ENCODE data around the gene FREY1. TPM values are rescaled to one million over a fixed set of nuclear protein-coding genes. Genes with fewer than 3 reads are reported as not detected.

The FREY1 gene
- total and polyA plus RNA-seq, 2 donors (not counting 1 experiment from before 2014, with no cell fraction given) = 0.83 TPM; not detected in 1

DNA sequence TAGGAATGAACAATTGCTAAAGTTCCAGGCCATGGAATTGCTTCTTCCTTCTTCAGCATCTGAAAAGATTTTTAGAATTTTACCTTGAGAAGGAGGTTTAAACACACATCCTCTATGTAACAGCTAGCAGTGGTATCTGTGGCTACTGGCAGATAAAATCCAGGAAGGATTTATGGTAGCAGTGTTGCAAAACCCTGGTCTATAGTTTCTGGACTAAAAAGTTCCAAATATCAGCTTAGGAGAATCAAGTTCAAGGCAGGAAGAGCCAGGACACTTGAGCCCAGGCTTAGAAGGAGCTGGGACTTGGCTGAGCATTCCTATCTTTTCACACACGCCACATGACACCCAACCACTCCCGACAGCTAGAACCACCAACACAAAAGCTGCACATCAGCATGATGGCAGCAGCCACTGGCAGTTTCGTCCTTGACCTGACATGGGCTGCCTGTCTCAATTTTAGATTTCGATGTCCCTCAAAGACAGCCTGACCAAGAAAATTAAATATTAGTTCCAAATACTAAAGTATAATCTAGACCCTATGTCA lies 29.5 kb upstream of the FREY1 start:
- Histone ChIP-seq H3K79me2 (ENCODE audit: control insufficient read depth, insufficient read depth, low read length) (no peaks in the 10 kb centered on the region), H3K27me3 (ENCODE audit: control insufficient read depth, insufficient read depth, low read length) (no peaks in the 10 kb centered on the region), H4K20me1 (ENCODE audit: control insufficient read depth, extremely low read depth, insufficient read depth, low read length) (no peaks in the 10 kb centered on the region), H3K4me2 (ENCODE audit: extremely low read depth, insufficient read depth, low read length) (no peak overlapping the region), H3K9me3 (ENCODE audit: control insufficient read depth, insufficient read depth, low read depth, low read length) (no peaks in the 10 kb centered on the region), H2AFZ (ENCODE audit: low read length) (no peak overlapping the region), H3K27ac (ENCODE audit: insufficient read depth, low read length) (no peak overlapping the region), H3K36me3 (ENCODE audit: control insufficient read depth, insufficient read depth, low read length) (peaks cover 2% of the 10 kb centered on the region), H3K9ac (ENCODE audit: insufficient read depth, low read length) (no peak overlapping the region), H3K4me1 (ENCODE audit: control insufficient read depth, extremely low read depth, insufficient read depth, low read length) (no peaks in the 10 kb centered on the region), H3K4me3 (replicated peaks in 1 of 4; ENCODE audit: control extremely low read depth in 1 of 4, insufficient read depth in 1 of 4, low read depth in 3 of 4, low read length in 4 of 4) (no peak overlapping the region)
- no peak for DNase-seq (ENCODE audit: low read depth in 2 of 2)
- TF ChIP-seq, protein P1, sequence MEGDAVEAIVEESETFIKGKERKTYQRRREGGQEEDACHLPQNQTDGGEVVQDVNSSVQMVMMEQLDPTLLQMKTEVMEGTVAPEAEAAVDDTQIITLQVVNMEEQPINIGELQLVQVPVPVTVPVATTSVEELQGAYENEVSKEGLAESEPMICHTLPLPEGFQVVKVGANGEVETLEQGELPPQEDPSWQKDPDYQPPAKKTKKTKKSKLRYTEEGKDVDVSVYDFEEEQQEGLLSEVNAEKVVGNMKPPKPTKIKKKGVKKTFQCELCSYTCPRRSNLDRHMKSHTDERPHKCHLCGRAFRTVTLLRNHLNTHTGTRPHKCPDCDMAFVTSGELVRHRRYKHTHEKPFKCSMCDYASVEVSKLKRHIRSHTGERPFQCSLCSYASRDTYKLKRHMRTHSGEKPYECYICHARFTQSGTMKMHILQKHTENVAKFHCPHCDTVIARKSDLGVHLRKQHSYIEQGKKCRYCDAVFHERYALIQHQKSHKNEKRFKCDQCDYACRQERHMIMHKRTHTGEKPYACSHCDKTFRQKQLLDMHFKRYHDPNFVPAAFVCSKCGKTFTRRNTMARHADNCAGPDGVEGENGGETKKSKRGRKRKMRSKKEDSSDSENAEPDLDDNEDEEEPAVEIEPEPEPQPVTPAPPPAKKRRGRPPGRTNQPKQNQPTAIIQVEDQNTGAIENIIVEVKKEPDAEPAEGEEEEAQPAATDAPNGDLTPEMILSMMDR (conservative IDR thresholded peaks at IDR 0.05 in 1 of 2, IDR thresholded peaks at IDR 0.05 in 1 of 2; ENCODE audit: low read depth in 1 of 2, low read length in 2 of 2) = no peak
- TF ChIP-seq EZH2 (IDR thresholded peaks at IDR 0.05; ENCODE audit: low read length, missing control alignments) = no peak

GRCh38 chr11:45935349-45936064 lies 28.4 kb upstream of the FREY1 start:
- no peaks in the 10 kb centered on the region for H3K4me1 ChIP-seq (ENCODE audit: control insufficient read depth, extremely low read depth, insufficient read depth, low read length)
- no peak overlapping the region for H3K9ac ChIP-seq (ENCODE audit: insufficient read depth, low read length)
- H3K36me3 ChIP-seq (ENCODE audit: control insufficient read depth, insufficient read depth, low read length) = peaks cover 2% of the 10 kb centered on the region
- no peaks in the 10 kb centered on the region for H3K27me3 ChIP-seq (ENCODE audit: control insufficient read depth, insufficient read depth, low read length)
- no peak for TF ChIP-seq EZH2 (IDR thresholded peaks at IDR 0.05; ENCODE audit: low read length, missing control alignments)
- TF ChIP-seq, protein P1 (conservative IDR thresholded peaks at IDR 0.05 in 1 of 2, IDR thresholded peaks at IDR 0.05 in 1 of 2; ENCODE audit: low read depth in 1 of 2, low read length in 2 of 2) = no peak
- no peaks in the 10 kb centered on the region for H4K20me1 ChIP-seq (ENCODE audit: control insufficient read depth, extremely low read depth, insufficient read depth, low read length)
- no peak overlapping the region for H3K4me2 ChIP-seq (ENCODE audit: extremely low read depth, insufficient read depth, low read length)
- DNase-seq (ENCODE audit: low read depth in 2 of 2) = no peak
- H3K4me3 ChIP-seq (replicated peaks in 1 of 4; ENCODE audit: control extremely low read depth in 1 of 4, insufficient read depth in 1 of 4, low read depth in 3 of 4, low read length in 4 of 4) = no peak overlapping the region
- H3K9me3 ChIP-seq (ENCODE audit: control insufficient read depth, insufficient read depth, low read depth, low read length) = no peaks in the 10 kb centered on the region
- H2AFZ ChIP-seq (ENCODE audit: low read length) = no peak overlapping the region
- H3K79me2 ChIP-seq (ENCODE audit: control insufficient read depth, insufficient read depth, low read length) = no peaks in the 10 kb centered on the region
- no peak overlapping the region for H3K27ac ChIP-seq (ENCODE audit: insufficient read depth, low read length)

GRCh38 chr11:45934580-45935318 lies 27.7 kb upstream of the FREY1 start:
- Histone ChIP-seq H3K27ac (ENCODE audit: insufficient read depth, low read length) (no peak overlapping the region), H3K27me3 (ENCODE audit: control insufficient read depth, insufficient read depth, low read length) (no peaks in the 10 kb centered on the region), H2AFZ (ENCODE audit: low read length) (no peak overlapping the region), H4K20me1 (ENCODE audit: control insufficient read depth, extremely low read depth, insufficient read depth, low read length) (no peaks in the 10 kb centered on the region), H3K4me1 (ENCODE audit: control insufficient read depth, extremely low read depth, insufficient read depth, low read length) (no peaks in the 10 kb centered on the region), H3K79me2 (ENCODE audit: control insufficient read depth, insufficient read depth, low read length) (no peaks in the 10 kb centered on the region), H3K9me3 (ENCODE audit: control insufficient read depth, insufficient read depth, low read depth, low read length) (no peaks in the 10 kb centered on the region), H3K4me3 (replicated peaks in 1 of 4; ENCODE audit: control extremely low read depth in 1 of 4, insufficient read depth in 1 of 4, low read depth in 3 of 4, low read length in 4 of 4) (no peak overlapping the region), H3K9ac (ENCODE audit: insufficient read depth, low read length) (no peak overlapping the region), H3K4me2 (ENCODE audit: extremely low read depth, insufficient read depth, low read length) (no peak overlapping the region), H3K36me3 (ENCODE audit: control insufficient read depth, insufficient read depth, low read length) (peaks cover 4% of the 10 kb centered on the region)
- no peak for TF ChIP-seq EZH2 (IDR thresholded peaks at IDR 0.05; ENCODE audit: low read length, missing control alignments)
- TF ChIP-seq, protein P1 (conservative IDR thresholded peaks at IDR 0.05 in 1 of 2, IDR thresholded peaks at IDR 0.05 in 1 of 2; ENCODE audit: low read depth in 1 of 2, low read length in 2 of 2) = no peak
- DNase-seq (ENCODE audit: low read depth in 2 of 2) = no peak
